HL-60/S4 treated with retinoic acid at 250 ng/mL for 4 days and 3 days (cell line): Measurements from ENCODE around the gene MT1X.
"Not testable (repeated sequence)": the region's sequence is repeated elsewhere in the genome, so short reads cannot be mapped to it uniquely, and the experiment has no call there.

Experiments used
- in situ Hi-C: fragments of 300-500 bp; cut with MboI; formaldehyde crosslinking; loops from 2 replicates; pipeline ENCODE4 v1.7.0; 2022; ENCODE audit warnings: low sequenced_read_pairs

The MT1X gene

GRCh38 chr16:56652600-56652999 is 29.7 kb upstream of the MT1X start:
- in situ Hi-C loops = no loop called here

- in situ Hi-C loops = no loop called here
These were observed 29.1 kb upstream of the MT1X start for GRCh38 chr16:56653218-56653617.

- in situ Hi-C loops = no loop called here
These were observed 24.5 kb upstream of the MT1X start, which contains the start of gene MT1F for GRCh38 chr16:56657555-56658326. MT1F (plus strand) TSS chr16:56657959; CDS start chr16:56658059, 100 bp downstream.

- in situ Hi-C loops = no loop called here
These were observed 23.9 kb upstream of the MT1X start for GRCh38 chr16:56658327-56658875.

- in situ Hi-C loops = no loop called here
These were observed 19.6 kb upstream of the MT1X start for GRCh38 chr16:56662357-56663354.

GRCh38 chr16:56664506-56664905 is 17.8 kb upstream of the MT1X start:
- in situ Hi-C loops = no loop called here

- in situ Hi-C loops = not testable (repeated sequence)
These were observed 16.7 kb upstream of the MT1X start for GRCh38 chr16:56665286-56666261.

- in situ Hi-C loops = no loop called here
These were observed 14.4 kb upstream of the MT1X start, which contains the start of gene MT1G for GRCh38 chr16:56667581-56668571. MT1G (minus strand) TSS chr16:56668065; CDS start chr16:56667993, 72 bp downstream.

GRCh38 chr16:56669005-56669839 is 13.0 kb upstream of the MT1X start, which contains the start of gene MT1H:
MT1H (plus strand) TSS chr16:56669814; CDS start chr16:56669885, 71 bp downstream.
- in situ Hi-C loops = no loop called here

GRCh38 chr16:56669840-56670619 is 12.2 kb upstream of the MT1X start:
- in situ Hi-C loops = no loop called here

GRCh38 chr16:56670620-56670934 is 11.7 kb upstream of the MT1X start:
- in situ Hi-C loops = no loop called here

- in situ Hi-C loops = not testable (repeated sequence)
These were observed 10.6 kb upstream of the MT1X start for GRCh38 chr16:56671691-56672090.

GRCh38 chr16:56672171-56672570 is 10.1 kb upstream of the MT1X start:
- in situ Hi-C loops = not testable (repeated sequence)

- in situ Hi-C loops = no loop called here
These were observed 9.3 kb upstream of the MT1X start for GRCh38 chr16:56672761-56673536.

GRCh38 chr16:56673921-56674320 is 8.3 kb upstream of the MT1X start:
- in situ Hi-C loops = no loop called here

- in situ Hi-C loops = not testable (repeated sequence)
These were observed 7.7 kb upstream of the MT1X start for GRCh38 chr16:56674570-56674969.
